K562 (cell line): Measurements from ENCODE around the gene ALDOB. TPM values are rescaled to one million over a fixed set of nuclear protein-coding genes. Genes with fewer than 3 reads are reported as not detected.
A peak's percentile ranks its signal among the peaks of the same experiment; 100 is the strongest.

Experiments
- BACH1 ChIP-seq: fragments of 200-800 bp; sonication (Bioruptor generic); IDR thresholded peaks from 2 replicates; pipeline ENCODE4 v1.6.1; 2016; ENCODE audit warnings: missing genetic modification characterization, missing compliant biosample characterization
- CC2D1A ChIP-seq: fragments of 450-650 bp; IDR thresholded peaks from 2 replicates; pipeline ENCODE4 v1.6.1; 2017; ENCODE audit warnings: mild to moderate bottlenecking
- HLTF ChIP-seq: fragments of 450-650 bp; IDR thresholded peaks from 2 replicates; pipeline ENCODE4 v1.6.1; 2016
- HMG20B ChIP-seq: fragments of 250-450 bp; sonication (Bioruptor Pico); IDR thresholded peaks from 2 replicates; pipeline ENCODE4 v1.5.0; 2021; ENCODE audit warnings: mild to moderate bottlenecking
- HNRNPL ChIP-seq: fragments of 200-400 bp; formaldehyde crosslinking; IDR thresholded peaks from 2 replicates; pipeline ENCODE4 v1.6.1; 2017; ENCODE audit warnings: low read depth, mild to moderate bottlenecking, low read length
- JUN ChIP-seq, 2 experiments: sonication (generic) in 1 of 2; formaldehyde crosslinking in 1 of 2; IDR thresholded peaks; 2 replicates each; pipeline versions ENCODE4 v1.6.1 to v1.8.0; 2012 to 2022; ENCODE audit warnings: borderline replicate concordance in 2 of 2, mild to moderate bottlenecking in 2 of 2, improper control_type of control experiment in 1 of 2, low read depth in 1 of 2, low read length in 1 of 2, missing genetic modification reagents in 1 of 2
- L3MBTL2 ChIP-seq: fragments of 450-650 bp; IDR thresholded peaks from 2 replicates; pipeline ENCODE4 v1.6.1; 2016; ENCODE audit warnings: mild to moderate bottlenecking, moderate library complexity
- MEIS2 ChIP-seq: fragments of 450-650 bp; IDR thresholded peaks from 2 replicates; pipeline ENCODE4 v1.6.1; 2014; ENCODE audit warnings: mild to moderate bottlenecking; ENCODE audit not compliant: partially characterized antibody
- NR2F6 ChIP-seq: fragments of 450-650 bp; formaldehyde crosslinking; IDR thresholded peaks from 2 replicates; pipeline ENCODE4 v1.4.0; 2020; ENCODE audit warnings: mild to moderate bottlenecking
- POLR2AphosphoS5 ChIP-seq: IDR thresholded peaks from 2 replicates; pipeline ENCODE4 v1.6.1; 2011; ENCODE audit warnings: mild to moderate bottlenecking, low read depth, low read length, moderate library complexity; ENCODE audit not compliant: control insufficient read depth, insufficient read depth
- ZBTB40 ChIP-seq, 2 experiments: fragments of 450-650 bp in 1 of 2; sonication (generic) in 1 of 2; formaldehyde crosslinking in 1 of 2; IDR thresholded peaks; 2 replicates each; pipeline versions ENCODE4 v1.7.1 to v1.9.0; 2016 to 2022; ENCODE audit warnings: inconsistent platforms in 1 of 2, mild to moderate bottlenecking in 1 of 2, missing genetic modification reagents in 1 of 2
- ZC3H8 ChIP-seq: fragments of 450-650 bp; IDR thresholded peaks from 2 replicates; pipeline ENCODE4 v1.6.1; 2017
- ZNF444 ChIP-seq: fragments of 250-450 bp; sonication (Bioruptor Pico); IDR thresholded peaks from 2 replicates; pipeline ENCODE4 v1.4.0; 2020; ENCODE audit warnings: mild to moderate bottlenecking, moderate library complexity
- polyA plus RNA-seq, 8 experiments: library from polyadenylated mRNA; depleted of rRNA in 4 of 8; stranded (reverse) in 5 of 8; unstranded in 3 of 8; fragments of >200 nt; fragmentation: Nextera tagmentation in 2 of 8; fragmentation: Illumina TruSeq in 1 of 8; extraction: Ambion mirVana in 2 of 8; extraction: Trizol in 1 of 8; gene quantifications; 2 replicates each; pipeline versions ENCODE4 v1.2.1 to v1.2.3, GENCODE V29; 2011 to 2014; ENCODE audit warnings: inconsistent platforms in 1 of 8, missing spikeins in 1 of 8
- total RNA-seq, 7 experiments: library from RNA; depleted of rRNA in 6 of 7; stranded (reverse); fragments of >200 nt in 6 of 7; fragmentation: Illumina TruSeq in 2 of 7; extraction: Trizol in 2 of 7; gene quantifications; 2 replicates each; pipeline versions ENCODE4 v1.2.1 to v1.2.3, GENCODE V29; 2011 to 2021; ENCODE audit warnings: low replicate concordance in 1 of 7
- TF ChIP-seq, protein P1 (sequence below): conservative IDR thresholded peaks from 2 replicates; pipeline ENCODE4 v1.6.1; 2011; ENCODE audit warnings: low read depth, mild to moderate bottlenecking, low read length; ENCODE audit not compliant: control insufficient read depth
- TF ChIP-seq, protein P2 (sequence below): fragments of 450-650 bp; formaldehyde crosslinking; IDR thresholded peaks from 2 replicates; pipeline ENCODE4 v1.4.0; 2020; ENCODE audit warnings: mild to moderate bottlenecking

ALDOB gene
- total and polyA plus RNA-seq, 9 of the 15 experiments (the other 6 are each of a cell fraction or from before 2014, with no cell fraction given): 0.80 TPM; not detected in 8

DNA sequence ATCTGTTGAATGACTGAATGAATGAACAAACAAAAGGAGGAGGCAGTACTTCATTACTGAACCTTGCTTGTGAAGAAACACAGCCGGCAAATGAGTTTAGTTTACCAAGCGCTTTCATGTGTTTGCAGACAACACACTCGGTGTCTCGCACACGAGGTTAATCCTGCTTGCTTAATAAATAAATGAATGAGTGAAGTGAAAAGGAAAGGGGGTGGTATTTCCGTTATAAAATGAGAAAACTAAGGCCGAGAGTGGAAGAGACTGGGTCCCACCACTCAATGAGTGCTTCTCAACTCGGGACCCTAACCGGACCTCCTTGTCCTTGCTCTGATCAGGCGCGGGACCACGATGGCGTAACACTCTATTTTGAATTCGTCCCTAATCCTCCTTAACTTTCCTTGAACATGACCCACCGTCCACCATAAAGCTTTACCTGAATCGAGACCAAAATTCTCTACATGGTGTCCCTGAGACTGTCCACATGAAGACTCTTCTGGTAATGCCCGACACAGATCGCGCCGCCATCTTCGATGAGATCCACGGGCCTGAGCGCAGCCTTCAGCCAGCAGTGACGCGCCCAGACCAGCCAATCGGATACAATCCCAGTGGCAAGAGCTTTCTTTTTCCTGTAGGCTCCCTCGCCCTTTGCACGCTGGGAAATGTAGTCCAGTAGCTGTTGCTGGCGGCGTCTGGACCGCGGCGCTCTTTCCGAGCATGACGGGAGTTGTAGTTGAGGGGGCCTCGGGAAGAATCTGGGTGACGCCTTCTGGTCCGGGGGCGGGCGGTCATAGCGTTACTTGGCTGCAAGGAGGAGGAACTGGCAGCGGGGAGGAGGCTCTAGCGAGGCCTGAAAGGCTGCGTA is 37.3 kb downstream of the ALDOB start, which contains the start of the genes MRPL50 and ZNF189 (continued):
- TF ChIP-seq, protein P1, sequence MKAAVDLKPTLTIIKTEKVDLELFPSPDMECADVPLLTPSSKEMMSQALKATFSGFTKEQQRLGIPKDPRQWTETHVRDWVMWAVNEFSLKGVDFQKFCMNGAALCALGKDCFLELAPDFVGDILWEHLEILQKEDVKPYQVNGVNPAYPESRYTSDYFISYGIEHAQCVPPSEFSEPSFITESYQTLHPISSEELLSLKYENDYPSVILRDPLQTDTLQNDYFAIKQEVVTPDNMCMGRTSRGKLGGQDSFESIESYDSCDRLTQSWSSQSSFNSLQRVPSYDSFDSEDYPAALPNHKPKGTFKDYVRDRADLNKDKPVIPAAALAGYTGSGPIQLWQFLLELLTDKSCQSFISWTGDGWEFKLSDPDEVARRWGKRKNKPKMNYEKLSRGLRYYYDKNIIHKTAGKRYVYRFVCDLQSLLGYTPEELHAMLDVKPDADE: peak; percentile 100
- TF ChIP-seq BACH1 (tag) (no peak; the same call in 1 of the 2 replicates), ZBTB40 (IDR thresholded peaks at IDR 0.05) (peak; percentile 76), ZBTB40 (CRISPR knock-in tag; IDR thresholded peaks at IDR 0.05) (no peak), JUN (IDR thresholded peaks at IDR 0.05; ENCODE audit: borderline replicate concordance, low read depth, low read length) (peak; percentile 56; the same call in 1 of the 2 replicates), JUN (CRISPR knock-in tag; IDR thresholded peaks at IDR 0.05; ENCODE audit: borderline replicate concordance) (no peak), HMG20B (CRISPR knock-in tag) (no peak), CC2D1A (no peak), NR2F6 (no peak), ZC3H8 (no peak), ZNF444 (CRISPR knock-in tag) (no peak), HLTF (no peak), HNRNPL (no peak), MEIS2 (no peak), POLR2AphosphoS5 (peak; percentile 95), L3MBTL2 (peak; percentile 69)
- TF ChIP-seq, protein P2, sequence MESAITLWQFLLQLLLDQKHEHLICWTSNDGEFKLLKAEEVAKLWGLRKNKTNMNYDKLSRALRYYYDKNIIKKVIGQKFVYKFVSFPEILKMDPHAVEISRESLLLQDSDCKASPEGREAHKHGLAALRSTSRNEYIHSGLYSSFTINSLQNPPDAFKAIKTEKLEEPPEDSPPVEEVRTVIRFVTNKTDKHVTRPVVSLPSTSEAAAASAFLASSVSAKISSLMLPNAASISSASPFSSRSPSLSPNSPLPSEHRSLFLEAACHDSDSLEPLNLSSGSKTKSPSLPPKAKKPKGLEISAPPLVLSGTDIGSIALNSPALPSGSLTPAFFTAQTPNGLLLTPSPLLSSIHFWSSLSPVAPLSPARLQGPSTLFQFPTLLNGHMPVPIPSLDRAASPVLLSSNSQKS (CRISPR knock-in tag): no peak
